ENCODE results near the gene CYBRD1.

GRCh38 chr2:171515672-171516298, 6.5 kb upstream of the CYBRD1 start:
- TF ChIP-seq POLR2A (IDR thresholded peaks at IDR 0.05; ENCODE audit: extremely low read depth, insufficient read length) (no peak), CTCF (IDR thresholded peaks at IDR 0.05; ENCODE audit: low read depth, low read length) (no peak), MYC (IDR thresholded peaks at IDR 0.05; ENCODE audit: low read depth, low read length) (no peak)
